ENCODE data around the gene CNTNAP5. TPM values are rescaled to one million over a fixed set of nuclear protein-coding genes. Genes with fewer than 3 reads are reported as not detected.

CNTNAP5 gene
- total RNA-seq, 1 experiment from 2014 or later = not detected

- no peak for DNase-seq (ENCODE audit: low spot score)
- Histone ChIP-seq H3K36me3 (ENCODE audit: insufficient read depth, low read length, poor library complexity, severe bottlenecking) (no peaks in the 10 kb centered on the region), H3K4me1 (ENCODE audit: insufficient read depth, low read length, poor library complexity, severe bottlenecking) (no peaks in the 10 kb centered on the region), H3K9me3 (ENCODE audit: low read depth, low read length, poor library complexity, severe bottlenecking) (no peaks in the 10 kb centered on the region), H3K27ac (ENCODE audit: low read depth, low read length, poor library complexity, severe bottlenecking) (no peak overlapping the region), H3K27me3 (replicated peaks; ENCODE audit: insufficient read depth, low read depth, low read length, poor library complexity) (no peaks in the 10 kb centered on the region), H3K4me3 (ENCODE audit: low read depth, low read length, poor library complexity, severe bottlenecking) (no peak overlapping the region)
- TF ChIP-seq EZH2 (IDR thresholded peaks at IDR 0.05; ENCODE audit: borderline replicate concordance, low read depth, low read length, poor library complexity, severe bottlenecking) (no peak), CTCF (conservative IDR thresholded peaks at IDR 0.05; ENCODE audit: low read depth, low read length) (no peak)
- no TSS peak for BruUV-seq (replicated peaks)
- intact Hi-C loops (cut with micrococcal nuclease; ENCODE audit: unreplicated experiment) = no loop called here
- POLR2A ChIA-PET (ENCODE audit: low non-redundant PET) = no interaction called here
- CTCF ChIA-PET = no interaction called here
Measured at GRCh38 chr2:124267794-124268193, 242.7 kb downstream of the CNTNAP5 start.

GRCh38 chr2:124269348-124269747, 244.3 kb downstream of the CNTNAP5 start:
- no peaks in the 10 kb centered on the region for H3K9me3 ChIP-seq (ENCODE audit: low read depth, low read length, poor library complexity, severe bottlenecking)
- intact Hi-C loops (cut with micrococcal nuclease; ENCODE audit: unreplicated experiment) = no loop called here
- ChIA-PET POLR2A (ENCODE audit: low non-redundant PET) (no interaction called here), CTCF (no interaction called here)
- H3K36me3 ChIP-seq (ENCODE audit: insufficient read depth, low read length, poor library complexity, severe bottlenecking) = no peaks in the 10 kb centered on the region
- H3K4me1 ChIP-seq (ENCODE audit: insufficient read depth, low read length, poor library complexity, severe bottlenecking) = no peaks in the 10 kb centered on the region
- BruUV-seq (replicated peaks) = no TSS peak
- no peak for TF ChIP-seq EZH2 (IDR thresholded peaks at IDR 0.05; ENCODE audit: borderline replicate concordance, low read depth, low read length, poor library complexity, severe bottlenecking)
- no peak for TF ChIP-seq CTCF (conservative IDR thresholded peaks at IDR 0.05; ENCODE audit: low read depth, low read length)
- DNase-seq (ENCODE audit: low spot score) = no peak
- H3K4me3 ChIP-seq (ENCODE audit: low read depth, low read length, poor library complexity, severe bottlenecking) = no peak overlapping the region
- no peaks in the 10 kb centered on the region for H3K27me3 ChIP-seq (replicated peaks; ENCODE audit: insufficient read depth, low read depth, low read length, poor library complexity)
- H3K27ac ChIP-seq (ENCODE audit: low read depth, low read length, poor library complexity, severe bottlenecking) = no peak overlapping the region

GRCh38 chr2:124272261-124272841, 247.3 kb downstream of the CNTNAP5 start:
- POLR2A ChIA-PET (ENCODE audit: low non-redundant PET) = no interaction called here
- Histone ChIP-seq H3K9me3 (ENCODE audit: low read depth, low read length, poor library complexity, severe bottlenecking) (no peaks in the 10 kb centered on the region), H3K36me3 (ENCODE audit: insufficient read depth, low read length, poor library complexity, severe bottlenecking) (no peaks in the 10 kb centered on the region), H3K27me3 (replicated peaks; ENCODE audit: insufficient read depth, low read depth, low read length, poor library complexity) (no peaks in the 10 kb centered on the region), H3K4me3 (ENCODE audit: low read depth, low read length, poor library complexity, severe bottlenecking) (no peak overlapping the region), H3K4me1 (ENCODE audit: insufficient read depth, low read length, poor library complexity, severe bottlenecking) (no peaks in the 10 kb centered on the region), H3K27ac (ENCODE audit: low read depth, low read length, poor library complexity, severe bottlenecking) (no peak overlapping the region)
- DNase-seq (ENCODE audit: low spot score) = no peak
- intact Hi-C loops (cut with micrococcal nuclease; ENCODE audit: unreplicated experiment) = no loop called here
- TF ChIP-seq CTCF (conservative IDR thresholded peaks at IDR 0.05; ENCODE audit: low read depth, low read length) (no peak), EZH2 (IDR thresholded peaks at IDR 0.05; ENCODE audit: borderline replicate concordance, low read depth, low read length, poor library complexity, severe bottlenecking) (no peak)
- no TSS peak for BruUV-seq (replicated peaks)
- CTCF ChIA-PET = no interaction called here
